ENCODE measurements around the gene MRPS17.

The MRPS17 gene

GRCh38 chr7:55966851-55967250 is 15.2 kb downstream of the MRPS17 start:
- ChIA-PET CTCF (no interaction called here), POLR2A (interaction anchor here (0.6 to 1.0 kb wide), 2 partner anchors 10 to 33 kb away, joined by 3 to 4 read pairs; no protein-coding TSS in a partner anchor)
- no peak for DNase-seq (ENCODE audit: extremely low spot score)
- TF ChIP-seq ELF4 (IDR thresholded peaks at IDR 0.05) (no peak), CTBP1 (IDR thresholded peaks at IDR 0.05; ENCODE audit: borderline replicate concordance) (no peak), FOXA1 (IDR thresholded peaks at IDR 0.05) (no peak), LEF1 (IDR thresholded peaks at IDR 0.05; ENCODE audit: borderline replicate concordance) (no peak), HDGF (IDR thresholded peaks at IDR 0.05; ENCODE audit: borderline replicate concordance) (no peak), L3MBTL2 (conservative IDR thresholded peaks at IDR 0.05) (no peak), FOXM1 (IDR thresholded peaks at IDR 0.05; ENCODE audit: borderline replicate concordance) (no peak)

- ChIA-PET CTCF (no interaction called here), POLR2A (no interaction called here)
- DNase-seq (ENCODE audit: extremely low spot score): no peak
- TF ChIP-seq ARNT (IDR thresholded peaks at IDR 0.05) (no peak), FOXA1 (IDR thresholded peaks at IDR 0.05) (no peak), L3MBTL2 (conservative IDR thresholded peaks at IDR 0.05) (no peak), BHLHE40 (IDR thresholded peaks at IDR 0.05; ENCODE audit: borderline replicate concordance) (no peak), CTBP1 (IDR thresholded peaks at IDR 0.05; ENCODE audit: borderline replicate concordance) (no peak), PKNOX1 (IDR thresholded peaks at IDR 0.05) (no peak), FOXM1 (IDR thresholded peaks at IDR 0.05; ENCODE audit: borderline replicate concordance) (no peak)
Observed at GRCh38 chr7:55969391-55969790, 17.7 kb downstream of the MRPS17 start.

- no peak for DNase-seq (ENCODE audit: extremely low spot score)
- TF ChIP-seq FOXK2 (IDR thresholded peaks at IDR 0.05) (no peak), FOXA1 (IDR thresholded peaks at IDR 0.05) (no peak), SUZ12 (IDR thresholded peaks at IDR 0.05) (no peak), L3MBTL2 (conservative IDR thresholded peaks at IDR 0.05) (no peak), PKNOX1 (IDR thresholded peaks at IDR 0.05) (no peak), TARDBP (IDR thresholded peaks at IDR 0.05) (no peak), ELF4 (IDR thresholded peaks at IDR 0.05) (no peak), FOXM1 (IDR thresholded peaks at IDR 0.05; ENCODE audit: borderline replicate concordance) (no peak), SP1 (IDR thresholded peaks at IDR 0.05) (no peak), ARNT (IDR thresholded peaks at IDR 0.05) (no peak), BHLHE40 (IDR thresholded peaks at IDR 0.05; ENCODE audit: borderline replicate concordance) (no peak), LEF1 (IDR thresholded peaks at IDR 0.05; ENCODE audit: borderline replicate concordance) (no peak), NFRKB (IDR thresholded peaks at IDR 0.05) (no peak)
- ChIA-PET POLR2A (no interaction called here), CTCF (no interaction called here)
Observed at GRCh38 chr7:55970561-55970960, 18.9 kb downstream of the MRPS17 start.

GRCh38 chr7:55970978-55971377 is 19.3 kb downstream of the MRPS17 start:
- DNase-seq (ENCODE audit: extremely low spot score): no peak
- TF ChIP-seq ARNT (IDR thresholded peaks at IDR 0.05) (no peak), FOXA1 (IDR thresholded peaks at IDR 0.05) (no peak)
- ChIA-PET CTCF (no interaction called here), POLR2A (no interaction called here)

- ChIA-PET CTCF (no interaction called here), POLR2A (no interaction called here)
- TF ChIP-seq HDGF (IDR thresholded peaks at IDR 0.05; ENCODE audit: borderline replicate concordance): no peak
- no peak for TF ChIP-seq SUZ12 (IDR thresholded peaks at IDR 0.05)
- TF ChIP-seq NFRKB (IDR thresholded peaks at IDR 0.05): no peak
- TF ChIP-seq FOXK2 (IDR thresholded peaks at IDR 0.05): no peak
- TF ChIP-seq LEF1 (IDR thresholded peaks at IDR 0.05; ENCODE audit: borderline replicate concordance): no peak
- TF ChIP-seq FOXA1 (IDR thresholded peaks at IDR 0.05): no peak
- TF ChIP-seq TARDBP (IDR thresholded peaks at IDR 0.05): no peak
- no peak for TF ChIP-seq L3MBTL2 (conservative IDR thresholded peaks at IDR 0.05)
- TF ChIP-seq BHLHE40 (IDR thresholded peaks at IDR 0.05; ENCODE audit: borderline replicate concordance): no peak
- TF ChIP-seq ARNT (IDR thresholded peaks at IDR 0.05): no peak
- no peak for TF ChIP-seq CTBP1 (IDR thresholded peaks at IDR 0.05; ENCODE audit: borderline replicate concordance)
- no peak for TF ChIP-seq PKNOX1 (IDR thresholded peaks at IDR 0.05)
- TF ChIP-seq ZNF384 (IDR thresholded peaks at IDR 0.05): no peak
- TF ChIP-seq FOXM1 (IDR thresholded peaks at IDR 0.05; ENCODE audit: borderline replicate concordance): no peak
- DNase-seq (ENCODE audit: extremely low spot score): no peak
Observed at GRCh38 chr7:55973747-55974250, 22.1 kb downstream of the MRPS17 start.

GRCh38 chr7:55975988-55976633 is 24.4 kb downstream of the MRPS17 start:
- TF ChIP-seq BHLHE40 (IDR thresholded peaks at IDR 0.05; ENCODE audit: borderline replicate concordance): no peak
- no peak for TF ChIP-seq PKNOX1 (IDR thresholded peaks at IDR 0.05)
- TF ChIP-seq NFRKB (IDR thresholded peaks at IDR 0.05): no peak
- no peak for TF ChIP-seq L3MBTL2 (conservative IDR thresholded peaks at IDR 0.05)
- no peak for TF ChIP-seq FOXM1 (IDR thresholded peaks at IDR 0.05; ENCODE audit: borderline replicate concordance)
- no peak for TF ChIP-seq SUZ12 (IDR thresholded peaks at IDR 0.05)
- no peak for TF ChIP-seq LEF1 (IDR thresholded peaks at IDR 0.05; ENCODE audit: borderline replicate concordance)
- TF ChIP-seq ARNT (IDR thresholded peaks at IDR 0.05): no peak
- no peak for TF ChIP-seq FOXK2 (IDR thresholded peaks at IDR 0.05)
- no peak for TF ChIP-seq FOXA1 (IDR thresholded peaks at IDR 0.05)
- TF ChIP-seq ELF4 (IDR thresholded peaks at IDR 0.05): no peak
- no peak for TF ChIP-seq CTBP1 (IDR thresholded peaks at IDR 0.05; ENCODE audit: borderline replicate concordance)
- TF ChIP-seq HDGF (IDR thresholded peaks at IDR 0.05; ENCODE audit: borderline replicate concordance): no peak
- no peak for TF ChIP-seq TARDBP (IDR thresholded peaks at IDR 0.05)
- TF ChIP-seq ZNF384 (IDR thresholded peaks at IDR 0.05): no peak
- TF ChIP-seq SP1 (IDR thresholded peaks at IDR 0.05): no peak
- CTCF ChIA-PET: no interaction called here
- no peak for DNase-seq (ENCODE audit: extremely low spot score)
- POLR2A ChIA-PET: interaction anchor here (1.2 kb wide), 1 partner anchor 9 kb away, joined by 4 read pairs; no protein-coding TSS in a partner anchor

Measured in HEK293T (cell line).